GM23338 (cell line): ENCODE data around the gene ERFE.

Experiments used
- CREB1 ChIP-seq: fragments of 250-450 bp; sonication (Bioruptor Pico); IDR thresholded peaks from 2 replicates; pipeline ENCODE4 v1.5.0; 2020; ENCODE audit warnings: low read depth, mild to moderate bottlenecking, moderate library complexity
- CTCF ChIP-seq, 2 experiments: fragments of 200-600 bp in 1 of 2; sonication (generic) in 1 of 2; conservative IDR thresholded peaks; 2 replicates each; pipeline versions ENCODE4 v1.5.1 to v1.6.1; 2016 to 2017; ENCODE audit warnings: antibody characterized with exemption in 2 of 2, low read depth in 2 of 2, mild to moderate bottlenecking in 2 of 2, moderate library complexity in 1 of 2
- EZH2 ChIP-seq: fragments of 200-600 bp; sonication (generic); IDR thresholded peaks from one replicate; pipeline ENCODE4 v1.8.0; 2017; ENCODE audit warnings: antibody characterized with exemption, mild to moderate bottlenecking, low read depth; ENCODE audit not compliant: unreplicated experiment
- EZH2phosphoT487 ChIP-seq: fragments of 200-600 bp; sonication (generic); IDR thresholded peaks from one replicate; pipeline ENCODE4 v1.8.1; 2018; ENCODE audit warnings: antibody characterized with exemption; ENCODE audit not compliant: unreplicated experiment
- POLR2AphosphoS5 ChIP-seq: IDR thresholded peaks from 2 replicates; pipeline ENCODE4 v1.6.1; 2016; ENCODE audit warnings: antibody characterized with exemption, low read depth
- REST ChIP-seq: IDR thresholded peaks from one replicate; pipeline ENCODE4 v1.6.1; 2018; ENCODE audit warnings: antibody characterized with exemption; ENCODE audit not compliant: unreplicated experiment
- ZNF331 ChIP-seq: fragments of 250-450 bp; sonication (Bioruptor Pico); IDR thresholded peaks from 2 replicates; pipeline ENCODE4 v1.5.0; 2020; ENCODE audit warnings: low read depth, mild to moderate bottlenecking, moderate library complexity

- TF ChIP-seq CTCF (conservative IDR thresholded peaks at IDR 0.05; ENCODE audit: low read depth in 2 of 2) (no peak), EZH2 (no peak), POLR2AphosphoS5 (no peak), REST (no peak), EZH2phosphoT487 (no peak), ZNF331 (CRISPR knock-in tag) (no peak), CREB1 (CRISPR knock-in tag) (no peak)
Measured at GRCh38 chr2:238166391-238167343, 7.9 kb downstream of the ERFE start.
